Pancreas (tissue), 10 donors: ENCODE measurements around the gene DNAH9. TPM values are rescaled to one million over a fixed set of nuclear protein-coding genes. Genes with fewer than 3 reads are reported as not detected.

Experiments used
- ATAC-seq, 4 donors: fragments of 200-7000 bp; cut with Tn5 transposase; one replicate each; pipeline versions ENCODE4 v1.8.0 to v1.9.1; 2020; ENCODE audit warnings: mild to moderate bottlenecking in 4 of 4, moderate library complexity in 4 of 4
- DNase-seq, 6 donors: peaks; one replicate each; pipeline ENCODE4 v3.0.0-alpha.2; 2020
- FAIRE-seq: peaks from 2 replicates; lab custom pipeline; 2012; peaks lifted over from hg19 to GRCh38; lab: Jason Lieb, UNC
- H3K27ac ChIP-seq, 4 donors: fragments of 200-600 bp; sonication (generic); 1 replicate in 3 of 4; 2 replicates in 1 of 4; pipeline versions ENCODE4 v1.5.0 to v1.8.0; 2020
- H3K27me3 ChIP-seq, 4 donors: fragments of 200-600 bp; one replicate each; pipeline ENCODE4 v1.8.0; 2021
- H3K36me3 ChIP-seq, 3 donors: fragments of 200-600 bp; sonication (generic) in 1 of 3; one replicate each; pipeline versions ENCODE4 v1.5.0 to v1.8.0; 2020 to 2021
- H3K4me1 ChIP-seq, 3 donors: fragments of 200-600 bp; one replicate each; pipeline ENCODE4 v1.8.0; 2021
- H3K4me3 ChIP-seq, 4 donors: fragments of 200-600 bp; sonication (generic) in 2 of 4; one replicate each; pipeline versions ENCODE4 v1.5.0 to v1.8.0; 2020 to 2021
- H3K9me3 ChIP-seq, 4 donors: fragments of 200-600 bp; one replicate each; pipeline ENCODE4 v1.8.0; 2021
- CTCF ChIP-seq, 4 donors: fragments of 200-600 bp; sonication (generic) in 3 of 4; IDR thresholded peaks; one replicate each; pipeline versions ENCODE4 v1.5.0 to v1.8.0; 2021; ENCODE audit warnings: antibody characterized with exemption in 4 of 4
- WGBS, 2 donors: extraction: QIAGEN DNeasy Blood & Tissue Kit; methylation state at CpG; one replicate each; pipeline ENCODE4 v1.1.7; 2013; 5-methylcytosine and 5-hydroxymethylcytosine counted together
- intact Hi-C, 3 donors: fragments of 100-400 bp; cut with DNase I; formaldehyde crosslinking; loops; one replicate each; pipeline versions ENCODE4 v1.11.1 to v1.14.2; 2022
- polyA plus RNA-seq, 2 donors: library from polyadenylated mRNA; stranded (reverse); fragments of 200-250 nt; gene quantifications; one replicate each; pipeline ENCODE4 v1.2.3, GENCODE V29; 2013
- total RNA-seq, 6 donors: library from RNA; stranded (reverse); fragmentation: NEBNext Ultra II Directional in 4 of 6; extraction: Animal tissue kit (Norgen Biotek cat#: 25700) in 4 of 6; gene quantifications; one replicate each; pipeline versions ENCODE4 v1.2.1 to v1.2.4, GENCODE V29; 2021 to 2023
- donor health status: healthy with polysubstance abuse.
- donor health status: DM: no; HTN: no; CAD: no; lungs with moderate emphysema.
- donor health status: DM: no; HTN: no; CAD: no.
- donor health status: control.
- donor health status: control.
- donor health status: Bipolar disorder and iron deficiency.
- donor health status: DM: yes; HTN: yes; CAD: no.
- donor health status: DM: no; HTN: no; CAD: no.
- donor health status: DM: no; HTN: no; CAD: no.
- donor health status: DM: yes; HTN: yes; CAD: no.

The DNAH9 gene
- total and polyA plus RNA-seq, 8 donors = 0.53 to 2.4 (median 1.3) TPM

GRCh38 chr17:11813871-11814270 lies 215.6 kb downstream of the DNAH9 start:
- no peak for ATAC-seq
- intact Hi-C loops = no loop called here
- FAIRE-seq = no peak
- H3K27ac ChIP-seq = no peak overlapping the region
- H3K27me3 ChIP-seq = no peaks in the 10 kb centered on the region
- no peaks in the 10 kb centered on the region for H3K36me3 ChIP-seq
- DNase-seq = no peak
- no peak overlapping the region for H3K4me3 ChIP-seq
- TF ChIP-seq CTCF (IDR thresholded peaks at IDR 0.05) = no peak
- H3K4me1 ChIP-seq = no peaks in the 10 kb centered on the region
- H3K9me3 ChIP-seq = no peaks in the 10 kb centered on the region

GRCh38 chr17:11814655-11815262 lies 216.5 kb downstream of the DNAH9 start:
- intact Hi-C loops = no loop called here
- no peak for DNase-seq

GRCh38 chr17:11816409-11816808 lies 218.1 kb downstream of the DNAH9 start:
- no peak for TF ChIP-seq CTCF (IDR thresholded peaks at IDR 0.05)
- FAIRE-seq = no peak
- DNase-seq = no peak
- Histone ChIP-seq H3K9me3 (no peaks in the 10 kb centered on the region), H3K27me3 (no peaks in the 10 kb centered on the region), H3K36me3 (no peaks in the 10 kb centered on the region), H3K4me3 (no peak overlapping the region), H3K4me1 (no peaks in the 10 kb centered on the region), H3K27ac (no peak overlapping the region)
- intact Hi-C loops = no loop called here
- 24 to 39% methylated on average over 2 of the region's 2 CpGs for WGBS, 2 donors
- no peak for ATAC-seq

More at GRCh38 chr17:11814655-11815262, 216.5 kb downstream of the DNAH9 start:
- no peaks in the 10 kb centered on the region for H3K9me3 ChIP-seq
- FAIRE-seq (no peak), ATAC-seq (no peak)
- WGBS, 2 donors = 53 to 65% methylated on average over 3 of the region's 3 CpGs
- TF ChIP-seq CTCF (IDR thresholded peaks at IDR 0.05) = no peak
- H3K4me1 ChIP-seq = no peaks in the 10 kb centered on the region
- no peaks in the 10 kb centered on the region for H3K27me3 ChIP-seq
- no peak overlapping the region for H3K4me3 ChIP-seq
- no peaks in the 10 kb centered on the region for H3K36me3 ChIP-seq
- H3K27ac ChIP-seq = no peak overlapping the region

- ATAC-seq (no peak), DNase-seq (no peak), FAIRE-seq (no peak)
- TF ChIP-seq CTCF (IDR thresholded peaks at IDR 0.05) = no peak
- Histone ChIP-seq H3K36me3 (no peaks in the 10 kb centered on the region), H3K9me3 (no peaks in the 10 kb centered on the region), H3K27ac (no peak overlapping the region), H3K27me3 (no peaks in the 10 kb centered on the region), H3K4me3 (no peak overlapping the region), H3K4me1 (no peaks in the 10 kb centered on the region)
- intact Hi-C loops = no loop called here
- 64 to 75% methylated on average over 5 of the region's 5 CpGs for WGBS, 2 donors
Observed at GRCh38 chr17:11823862-11824261, 225.6 kb downstream of the DNAH9 start.

GRCh38 chr17:11825572-11826209 lies 227.4 kb downstream of the DNAH9 start:
- no peaks in the 10 kb centered on the region for H3K4me1 ChIP-seq
- whole genome bisulfite sequencing, 2 donors = 19 to 35% methylated on average over 1 of the region's 1 CpG
- intact Hi-C loops = no loop called here
- no peak for DNase-seq
- H3K36me3 ChIP-seq = no peaks in the 10 kb centered on the region
- no peak overlapping the region for H3K4me3 ChIP-seq
- no peaks in the 10 kb centered on the region for H3K9me3 ChIP-seq
- no peak for ATAC-seq
- no peak overlapping the region for H3K27ac ChIP-seq
- H3K27me3 ChIP-seq = no peaks in the 10 kb centered on the region
- TF ChIP-seq CTCF (IDR thresholded peaks at IDR 0.05) = no peak
- FAIRE-seq = no peak
